BE2C (cell line): Measurements from ENCODE around the gene SLC25A29.
"Not testable (repeated sequence)": the region's sequence is repeated elsewhere in the genome, so short reads cannot be mapped to it uniquely, and the experiment has no call there.

Experiments used
- DNase-seq: peaks from one replicate; pipeline ENCODE4 v3.0.0-alpha.2; 2020
- H3K27me3 ChIP-seq: fragments of 250-450 bp; sonication (Bioruptor Pico); 2 replicates; pipeline ENCODE4 v1.5.1; 2020; ENCODE audit warnings: mild to moderate bottlenecking
- H3K36me3 ChIP-seq: fragments of 250-450 bp; sonication (Bioruptor Pico); 2 replicates; pipeline ENCODE4 v1.5.1; 2020; ENCODE audit warnings: mild to moderate bottlenecking
- H3K4me1 ChIP-seq: fragments of 250-450 bp; sonication (Bioruptor Pico); 2 replicates; pipeline ENCODE4 v1.5.1; 2020
- H3K4me3 ChIP-seq: 2 replicates; pipeline ENCODE4 v1.5.1; 2011; ENCODE audit warnings: low read depth, low read length
- H3K9me3 ChIP-seq: fragments of 250-450 bp; sonication (Bioruptor Pico); 2 replicates; pipeline ENCODE4 v1.5.1; 2020
- CTCF ChIP-seq: IDR thresholded peaks from 2 replicates; pipeline ENCODE4 v1.5.1; 2012; ENCODE audit warnings: mild to moderate bottlenecking, low read depth, low read length

The SLC25A29 gene

GRCh38 chr14:100288382-100289185, 17.7 kb downstream of the SLC25A29 start:
- Histone ChIP-seq H3K27me3 (no peaks in the 10 kb centered on the region), H3K4me3 (no peak overlapping the region), H3K4me1 (peaks cover 9% of the 10 kb centered on the region; the same call in 1 of the 2 replicates), H3K9me3 (no peaks in the 10 kb centered on the region), H3K36me3 (peaks cover 3% of the 10 kb centered on the region; the same call in 1 of the 2 replicates)
- TF ChIP-seq CTCF = no peak
- DNase-seq = no peak

GRCh38 chr14:100287998-100288295, 18.3 kb downstream of the SLC25A29 start:
- H3K27me3 ChIP-seq, H3K9me3 ChIP-seq, H3K4me1 ChIP-seq, H3K36me3 ChIP-seq, DNase-seq, H3K4me3 ChIP-seq: not testable (repeated sequence)

GRCh38 chr14:100287202-100287997, 18.8 kb downstream of the SLC25A29 start:
- Histone ChIP-seq H3K27me3 (no peaks in the 10 kb centered on the region), H3K4me1 (peaks cover 9% of the 10 kb centered on the region; the same call in 1 of the 2 replicates), H3K4me3 (no peak overlapping the region), H3K9me3 (no peaks in the 10 kb centered on the region), H3K36me3 (peaks cover 3% of the 10 kb centered on the region; the same call in 1 of the 2 replicates)
- no peak for DNase-seq
- no peak for TF ChIP-seq CTCF

GRCh38 chr14:100286484-100287191, 19.6 kb downstream of the SLC25A29 start:
- no peak for DNase-seq
- Histone ChIP-seq H3K9me3 (no peaks in the 10 kb centered on the region), H3K4me1 (peaks cover 9% of the 10 kb centered on the region; the same call in 1 of the 2 replicates), H3K27me3 (no peaks in the 10 kb centered on the region), H3K36me3 (peaks cover 3% of the 10 kb centered on the region; the same call in 1 of the 2 replicates), H3K4me3 (no peak overlapping the region)
- no peak for TF ChIP-seq CTCF

- no peak for TF ChIP-seq CTCF
- Histone ChIP-seq H3K4me3 (peak overlapping the region; percentile 66), H3K27me3 (no peaks in the 10 kb centered on the region), H3K36me3 (peaks cover 3% of the 10 kb centered on the region; the same call in 1 of the 2 replicates), H3K4me1 (peaks cover 9% of the 10 kb centered on the region; the same call in 1 of the 2 replicates), H3K9me3 (no peaks in the 10 kb centered on the region)
- DNase-seq = no peak
Measured at GRCh38 chr14:100285913-100286400, 20.3 kb downstream of the SLC25A29 start.
